GM19035 (cell line): ENCODE data around the gene CTTNBP2.
A peak's percentile ranks its signal among the peaks of the same experiment; 100 is the strongest.

Experiments used
- ATAC-seq: cut with Tn5 transposase; IDR thresholded peaks from one replicate; pipeline ENCODE4 v1.9.1; 2021; ENCODE audit not compliant: unreplicated experiment

Gene CTTNBP2

GRCh38 chr7:117873310-117874190, at the start of gene CTTNBP2:
Gene CTTNBP2 (minus strand): TSS chr7:117873441. CDS start chr7:117873415, 26 bp downstream.
- ATAC-seq, result peak; percentile 52

GRCh38 chr7:117916309-117916708, 43.1 kb upstream of the CTTNBP2 start:
- ATAC-seq, result no peak

- ATAC-seq, result no peak
Observed at GRCh38 chr7:117912421-117912820, 39.2 kb upstream of the CTTNBP2 start.

- ATAC-seq, result no peak
Observed at GRCh38 chr7:117908031-117908795, 35.0 kb upstream of the CTTNBP2 start.

GRCh38 chr7:117907049-117907640, 33.9 kb upstream of the CTTNBP2 start:
- no peak for ATAC-seq

- no peak for ATAC-seq
Observed at GRCh38 chr7:117902314-117902889, 29.2 kb upstream of the CTTNBP2 start.

- ATAC-seq, result no peak
Observed at GRCh38 chr7:117901089-117901797, 28.0 kb upstream of the CTTNBP2 start.

- no peak for ATAC-seq
Observed at GRCh38 chr7:117896339-117896738, 23.1 kb upstream of the CTTNBP2 start.

- ATAC-seq, result no peak
Observed at GRCh38 chr7:117895276-117895675, 22.0 kb upstream of the CTTNBP2 start.

GRCh38 chr7:117894037-117894436, 20.8 kb upstream of the CTTNBP2 start:
- no peak for ATAC-seq

- no peak for ATAC-seq
Observed at GRCh38 chr7:117892821-117893220, 19.6 kb upstream of the CTTNBP2 start.

GRCh38 chr7:117889611-117890010, 16.4 kb upstream of the CTTNBP2 start:
- no peak for ATAC-seq

GRCh38 chr7:117888627-117889026, 15.4 kb upstream of the CTTNBP2 start:
- ATAC-seq, result no peak

- no peak for ATAC-seq
Observed at GRCh38 chr7:117882594-117882993, 9.4 kb upstream of the CTTNBP2 start.

- no peak for ATAC-seq
Observed at GRCh38 chr7:117876761-117877160, 3.5 kb upstream of the CTTNBP2 start.

- ATAC-seq, result no peak
Observed at GRCh38 chr7:117875566-117875965, 2.3 kb upstream of the CTTNBP2 start.

- no peak for ATAC-seq
Observed at GRCh38 chr7:117874191-117874700, 1.0 kb upstream of the CTTNBP2 start.

GRCh38 chr7:117872561-117873309, 506 bp downstream of the CTTNBP2 start:
- ATAC-seq, result peak; percentile 8

- no peak for ATAC-seq
Observed at GRCh38 chr7:117871778-117872538, 1.3 kb downstream of the CTTNBP2 start.
